Measurements from ENCODE around the gene EXOC7. TPM values are rescaled to one million over a fixed set of nuclear protein-coding genes. Genes with fewer than 3 reads are reported as not detected.

The EXOC7 gene
- total RNA-seq, 2 experiments from 2014 or later, result 122 to 173 TPM

DNA sequence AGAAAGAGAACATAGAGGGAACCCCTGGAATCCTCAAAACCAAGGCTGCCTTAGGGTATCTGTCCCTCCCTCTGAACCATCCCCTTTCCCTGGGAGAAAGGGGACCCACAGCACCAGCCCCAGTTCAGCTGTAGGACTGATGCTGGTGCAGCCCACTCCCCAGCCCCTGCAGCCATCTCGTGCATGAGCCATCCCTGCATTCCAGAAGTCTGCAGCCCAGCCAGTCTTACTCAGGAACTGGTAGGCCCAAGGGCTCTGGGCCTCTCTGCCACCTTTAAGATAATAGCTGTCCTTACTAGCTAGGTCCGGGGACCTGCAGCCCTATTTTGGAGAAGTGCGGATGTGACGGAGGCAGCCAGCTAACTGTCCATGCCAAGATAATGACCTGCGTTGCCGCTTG, 70.4 kb downstream of the EXOC7 start:
- Histone ChIP-seq H4K20me1 (ENCODE audit: insufficient read depth, low read length) (no peaks in the 10 kb centered on the region), H3K4me3 (ENCODE audit: low read depth, low read length, poor library complexity, severe bottlenecking) (no peak overlapping the region), H3K9me3 (ENCODE audit: low read length) (no peaks in the 10 kb centered on the region), H3K79me2 (ENCODE audit: insufficient read depth, low read depth, low read length) (no peaks in the 10 kb centered on the region), H3K4me1 (ENCODE audit: insufficient read depth, low read length, poor library complexity, severe bottlenecking) (peaks cover 20% of the 10 kb centered on the region), H3K27ac (ENCODE audit: low read depth, low read length, poor library complexity, severe bottlenecking) (no peak overlapping the region), H3K36me3 (ENCODE audit: insufficient read depth, low read length) (peaks cover 10% of the 10 kb centered on the region), H2AFZ (ENCODE audit: low read length) (no peak overlapping the region), H3K4me2 (ENCODE audit: low read length) (no peak overlapping the region), H3K9me2 (ENCODE audit: insufficient read depth, low read length) (no peaks in the 10 kb centered on the region)
- TF ChIP-seq, protein P1, sequence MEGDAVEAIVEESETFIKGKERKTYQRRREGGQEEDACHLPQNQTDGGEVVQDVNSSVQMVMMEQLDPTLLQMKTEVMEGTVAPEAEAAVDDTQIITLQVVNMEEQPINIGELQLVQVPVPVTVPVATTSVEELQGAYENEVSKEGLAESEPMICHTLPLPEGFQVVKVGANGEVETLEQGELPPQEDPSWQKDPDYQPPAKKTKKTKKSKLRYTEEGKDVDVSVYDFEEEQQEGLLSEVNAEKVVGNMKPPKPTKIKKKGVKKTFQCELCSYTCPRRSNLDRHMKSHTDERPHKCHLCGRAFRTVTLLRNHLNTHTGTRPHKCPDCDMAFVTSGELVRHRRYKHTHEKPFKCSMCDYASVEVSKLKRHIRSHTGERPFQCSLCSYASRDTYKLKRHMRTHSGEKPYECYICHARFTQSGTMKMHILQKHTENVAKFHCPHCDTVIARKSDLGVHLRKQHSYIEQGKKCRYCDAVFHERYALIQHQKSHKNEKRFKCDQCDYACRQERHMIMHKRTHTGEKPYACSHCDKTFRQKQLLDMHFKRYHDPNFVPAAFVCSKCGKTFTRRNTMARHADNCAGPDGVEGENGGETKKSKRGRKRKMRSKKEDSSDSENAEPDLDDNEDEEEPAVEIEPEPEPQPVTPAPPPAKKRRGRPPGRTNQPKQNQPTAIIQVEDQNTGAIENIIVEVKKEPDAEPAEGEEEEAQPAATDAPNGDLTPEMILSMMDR (conservative IDR thresholded peaks at IDR 0.05; ENCODE audit: low read length), result no peak
- TF ChIP-seq EZH2phosphoT487 (IDR thresholded peaks at IDR 0.05; ENCODE audit: borderline replicate concordance, low read depth, low read length), result no peak
- ChIA-PET CTCF (ENCODE audit: unreplicated experiment) (interaction anchor here (1.5 to 1.6 kb wide), 2 partner anchors 13 to 19 kb away, joined by 5 to 8 read pairs; no protein-coding TSS in a partner anchor), POLR2A (interaction anchor here (1.9 kb wide), 1 partner anchor 14 kb away, joined by 9 read pairs; no protein-coding TSS in a partner anchor)
- intact Hi-C loops (cut with micrococcal nuclease; ENCODE audit: unreplicated experiment), result no loop called here
- BruUV-seq (replicated peaks), result no TSS peak
- DNase-seq (ENCODE audit: low spot score), result no peak

DNA sequence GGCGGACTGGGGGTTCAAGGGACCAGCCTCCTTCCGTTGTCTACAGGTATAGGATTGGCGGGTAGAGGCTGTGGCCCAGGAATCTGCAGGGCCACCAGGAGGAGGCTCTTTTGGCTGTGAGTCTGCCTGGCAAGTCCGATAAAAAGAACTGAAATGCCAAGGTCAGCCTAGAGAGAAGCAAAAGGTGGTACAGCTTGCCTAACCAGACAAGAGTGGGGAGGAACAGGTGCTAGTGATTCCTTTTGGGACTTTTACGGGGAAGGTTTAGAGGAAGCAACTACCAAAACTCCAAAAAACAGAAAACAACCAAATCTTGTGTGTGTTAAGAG, 70.8 kb downstream of the EXOC7 start:
- Histone ChIP-seq H3K79me2 (ENCODE audit: insufficient read depth, low read depth, low read length) (no peaks in the 10 kb centered on the region), H3K27ac (ENCODE audit: low read depth, low read length, poor library complexity, severe bottlenecking) (no peak overlapping the region), H2AFZ (ENCODE audit: low read length) (no peak overlapping the region), H3K4me3 (ENCODE audit: low read depth, low read length, poor library complexity, severe bottlenecking) (no peak overlapping the region), H3K4me2 (ENCODE audit: low read length) (no peak overlapping the region), H3K9me2 (ENCODE audit: insufficient read depth, low read length) (no peaks in the 10 kb centered on the region), H3K4me1 (ENCODE audit: insufficient read depth, low read length, poor library complexity, severe bottlenecking) (peaks cover 20% of the 10 kb centered on the region), H4K20me1 (ENCODE audit: insufficient read depth, low read length) (no peaks in the 10 kb centered on the region), H3K9me3 (ENCODE audit: low read length) (no peaks in the 10 kb centered on the region), H3K36me3 (ENCODE audit: insufficient read depth, low read length) (peaks cover 6% of the 10 kb centered on the region; the same call in 1 of the 2 replicates)
- TF ChIP-seq EZH2phosphoT487 (IDR thresholded peaks at IDR 0.05; ENCODE audit: borderline replicate concordance, low read depth, low read length), result no peak
- TF ChIP-seq, protein P1 (conservative IDR thresholded peaks at IDR 0.05; ENCODE audit: low read length), result no peak
- ChIA-PET POLR2A (interaction anchor here (0.7 to 1.9 kb wide), 2 partner anchors 14 to 262 kb away, joined by 3 to 9 read pairs; no protein-coding TSS in a partner anchor), CTCF (ENCODE audit: unreplicated experiment) (interaction anchor here (1.5 to 1.6 kb wide), 2 partner anchors 14 to 19 kb away, joined by 5 to 8 read pairs; no protein-coding TSS in a partner anchor)
- no peak for DNase-seq (ENCODE audit: low spot score)
- intact Hi-C loops (cut with micrococcal nuclease; ENCODE audit: unreplicated experiment), result no loop called here
- BruUV-seq (replicated peaks), result no TSS peak

DNA sequence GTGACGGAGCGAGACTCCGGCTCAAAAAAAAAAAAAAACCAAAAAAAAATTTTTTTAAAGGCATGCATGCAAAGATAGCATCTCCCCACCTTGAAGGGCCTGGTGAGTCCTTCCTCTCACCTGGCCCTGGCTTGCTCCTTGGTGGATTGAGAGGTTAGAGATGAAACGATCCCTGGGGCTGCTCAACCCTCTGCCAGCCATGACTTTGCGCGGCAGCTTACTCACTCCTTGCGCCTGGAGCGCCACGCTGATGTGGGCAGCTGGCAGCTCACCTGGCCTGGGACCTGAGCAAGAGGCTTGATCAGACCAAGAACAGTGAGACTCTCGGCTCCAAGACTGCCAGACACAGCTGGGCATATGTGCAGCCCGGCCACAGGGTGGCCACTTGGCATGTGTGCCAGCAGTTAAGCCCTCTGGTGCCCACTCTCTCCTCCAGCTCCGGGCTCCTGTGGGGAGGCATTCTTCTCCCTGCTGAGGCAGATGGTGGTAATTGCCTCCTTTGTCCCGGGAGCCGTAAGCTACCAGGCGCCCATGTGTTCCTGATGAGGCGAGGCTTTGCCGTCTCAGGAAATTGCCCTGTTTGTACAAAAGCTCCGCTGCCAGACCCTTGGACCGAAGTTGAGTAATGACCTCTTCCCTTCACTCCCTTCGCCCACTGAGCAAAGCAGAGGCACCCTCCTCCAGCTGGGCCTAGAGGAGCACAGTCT, 71.4 kb downstream of the EXOC7 start:
- no peaks in the 10 kb centered on the region for H3K9me3 ChIP-seq (ENCODE audit: low read length)
- DNase-seq (ENCODE audit: low spot score), result no peak
- no peaks in the 10 kb centered on the region for H3K79me2 ChIP-seq (ENCODE audit: insufficient read depth, low read depth, low read length)
- intact Hi-C loops (cut with micrococcal nuclease; ENCODE audit: unreplicated experiment), result no loop called here
- no peaks in the 10 kb centered on the region for H3K9me2 ChIP-seq (ENCODE audit: insufficient read depth, low read length)
- no TSS peak for BruUV-seq (replicated peaks)
- no peak overlapping the region for H3K4me2 ChIP-seq (ENCODE audit: low read length)
- no peak for TF ChIP-seq EZH2phosphoT487 (IDR thresholded peaks at IDR 0.05; ENCODE audit: borderline replicate concordance, low read depth, low read length)
- TF ChIP-seq, protein P1 (conservative IDR thresholded peaks at IDR 0.05; ENCODE audit: low read length), result 0 out of 2 replicates have a peak, but pooled peaks have one; percentile 18
- 0 out of 2 replicates have a peak, but pooled peaks cover 3% of the 10 kb centered on the region for H3K36me3 ChIP-seq (ENCODE audit: insufficient read depth, low read length)
- no peak overlapping the region for H3K27ac ChIP-seq (ENCODE audit: low read depth, low read length, poor library complexity, severe bottlenecking)
- CTCF ChIA-PET (ENCODE audit: unreplicated experiment), result interaction anchor here (0.6 to 1.5 kb wide), 2 partner anchors 12 to 18 kb away, joined by 4 to 5 read pairs; no protein-coding TSS in a partner anchor
- no peaks in the 10 kb centered on the region for H4K20me1 ChIP-seq (ENCODE audit: insufficient read depth, low read length)
- no peak overlapping the region for H3K4me3 ChIP-seq (ENCODE audit: low read depth, low read length, poor library complexity, severe bottlenecking)
- POLR2A ChIA-PET, result interaction anchor here (0.7 to 1.9 kb wide), 2 partner anchors 15 to 262 kb away, joined by 3 to 9 read pairs; no protein-coding TSS in a partner anchor
- H2AFZ ChIP-seq (ENCODE audit: low read length), result no peak overlapping the region
- peaks cover 20% of the 10 kb centered on the region for H3K4me1 ChIP-seq (ENCODE audit: insufficient read depth, low read length, poor library complexity, severe bottlenecking)

All from OCI-LY7 (cell line).